AG04449 (cell line): ENCODE measurements around the gene RELN.

Experiments
- CTCF ChIA-PET: fragments of 350-600 bp; formaldehyde crosslinking; extraction: SDS; loops from one replicate; lab custom pipeline; 2021; ENCODE audit warnings: antibody characterized with exemption; lab: Yijun Ruan, JAX
- POLR2A ChIA-PET: fragments of 400-600, 350-600 bp; formaldehyde crosslinking; extraction: SDS; loops from one replicate; lab custom pipeline; 2020; ENCODE audit warnings: antibody characterized with exemption, inconsistent platforms; lab: Yijun Ruan, JAX
- DNase-seq: peaks from one replicate; pipeline ENCODE4 v3.0.0-alpha.2; 2010; ENCODE audit warnings: low read depth, low spot score
- H3K4me3 ChIP-seq: 2 replicates; pipeline ENCODE4 v1.5.1; 2011; ENCODE audit warnings: low read depth, mild to moderate bottlenecking, control low read depth, low read length
- TF ChIP-seq, protein P1 (sequence below): IDR thresholded peaks from one replicate; pipeline ENCODE4 v1.5.1; 2011; ENCODE audit warnings: mild to moderate bottlenecking, moderate library complexity, low read length, control low read depth, inconsistent platforms; ENCODE audit not compliant: insufficient read depth; ENCODE audit errors: missing control alignments

The RELN gene

DNA sequence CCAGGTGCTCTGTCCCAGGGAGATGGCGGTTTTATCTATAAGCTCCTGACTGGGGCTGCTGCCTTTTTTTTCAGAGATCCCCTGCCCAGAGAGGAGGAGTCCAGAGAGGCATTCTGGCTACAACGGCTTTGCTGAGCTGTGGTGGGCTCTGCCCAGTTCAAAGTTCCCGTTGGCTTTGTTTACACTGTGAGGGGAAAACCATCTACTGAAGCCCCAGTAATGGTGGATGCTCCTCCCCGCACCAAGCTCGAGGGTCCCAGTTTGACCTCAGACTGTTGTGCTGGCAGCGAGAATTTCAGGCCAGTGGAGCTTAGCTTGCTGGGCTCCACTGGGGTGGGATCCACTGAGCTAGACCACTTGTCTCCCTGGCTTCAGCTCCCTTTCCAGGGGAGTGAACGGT lies 527.1 kb downstream of the RELN start:
- ChIA-PET POLR2A (no interaction called here), CTCF (no interaction called here)
- TF ChIP-seq, protein P1, sequence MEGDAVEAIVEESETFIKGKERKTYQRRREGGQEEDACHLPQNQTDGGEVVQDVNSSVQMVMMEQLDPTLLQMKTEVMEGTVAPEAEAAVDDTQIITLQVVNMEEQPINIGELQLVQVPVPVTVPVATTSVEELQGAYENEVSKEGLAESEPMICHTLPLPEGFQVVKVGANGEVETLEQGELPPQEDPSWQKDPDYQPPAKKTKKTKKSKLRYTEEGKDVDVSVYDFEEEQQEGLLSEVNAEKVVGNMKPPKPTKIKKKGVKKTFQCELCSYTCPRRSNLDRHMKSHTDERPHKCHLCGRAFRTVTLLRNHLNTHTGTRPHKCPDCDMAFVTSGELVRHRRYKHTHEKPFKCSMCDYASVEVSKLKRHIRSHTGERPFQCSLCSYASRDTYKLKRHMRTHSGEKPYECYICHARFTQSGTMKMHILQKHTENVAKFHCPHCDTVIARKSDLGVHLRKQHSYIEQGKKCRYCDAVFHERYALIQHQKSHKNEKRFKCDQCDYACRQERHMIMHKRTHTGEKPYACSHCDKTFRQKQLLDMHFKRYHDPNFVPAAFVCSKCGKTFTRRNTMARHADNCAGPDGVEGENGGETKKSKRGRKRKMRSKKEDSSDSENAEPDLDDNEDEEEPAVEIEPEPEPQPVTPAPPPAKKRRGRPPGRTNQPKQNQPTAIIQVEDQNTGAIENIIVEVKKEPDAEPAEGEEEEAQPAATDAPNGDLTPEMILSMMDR: no peak
- no peak overlapping the region for H3K4me3 ChIP-seq
- DNase-seq: no peak

DNA sequence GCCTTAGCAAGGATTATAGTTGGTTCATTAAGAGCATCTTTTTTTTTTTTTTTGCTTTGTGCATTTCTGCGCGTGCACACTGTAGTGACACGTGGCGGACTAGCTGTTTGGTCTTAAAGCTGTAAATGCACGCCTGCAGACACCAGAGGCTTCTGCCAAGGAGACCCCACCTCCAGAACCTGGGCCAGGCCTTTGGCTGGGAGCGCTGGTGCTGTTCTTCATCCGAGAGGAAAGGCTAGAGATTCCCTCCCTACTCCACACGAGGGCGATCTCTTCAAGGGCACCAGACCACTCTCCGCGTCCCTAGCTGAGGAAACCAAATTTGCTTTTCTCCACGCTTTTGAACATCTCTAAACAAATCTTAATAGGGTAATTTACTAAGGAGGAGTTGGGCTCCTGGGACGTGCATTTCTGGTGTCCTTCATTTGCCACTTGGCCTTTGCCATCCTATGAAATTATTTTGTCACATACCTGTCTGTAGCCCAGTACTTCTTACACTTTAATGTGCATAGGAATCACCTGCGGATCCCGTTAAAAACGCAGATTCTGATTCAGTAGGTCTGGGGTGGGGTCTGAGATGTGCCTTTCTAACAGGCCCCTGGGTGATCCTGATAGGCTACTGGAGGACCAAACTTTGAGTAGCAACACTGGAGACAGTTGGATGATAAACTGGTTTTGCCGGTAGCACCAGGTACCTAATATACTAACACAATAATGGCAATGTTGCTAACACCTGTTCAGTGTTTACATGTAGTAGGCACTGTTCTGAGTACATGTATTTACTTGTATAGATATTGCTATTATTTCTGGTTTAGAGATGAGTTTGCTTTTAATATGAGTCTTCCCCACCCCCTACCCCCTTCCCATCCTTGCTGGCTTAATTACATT lies 542.1 kb downstream of the RELN start:
- ChIA-PET CTCF (interaction anchor here (0.7 to 1.2 kb wide), 7 partner anchors 9 to 1472 kb away, joined by 3 to 4 read pairs (median 4); no protein-coding TSS in a partner anchor), POLR2A (no interaction called here)
- TF ChIP-seq, protein P1: peak; percentile 82
- H3K4me3 ChIP-seq: no peak overlapping the region
- no peak for DNase-seq

DNA sequence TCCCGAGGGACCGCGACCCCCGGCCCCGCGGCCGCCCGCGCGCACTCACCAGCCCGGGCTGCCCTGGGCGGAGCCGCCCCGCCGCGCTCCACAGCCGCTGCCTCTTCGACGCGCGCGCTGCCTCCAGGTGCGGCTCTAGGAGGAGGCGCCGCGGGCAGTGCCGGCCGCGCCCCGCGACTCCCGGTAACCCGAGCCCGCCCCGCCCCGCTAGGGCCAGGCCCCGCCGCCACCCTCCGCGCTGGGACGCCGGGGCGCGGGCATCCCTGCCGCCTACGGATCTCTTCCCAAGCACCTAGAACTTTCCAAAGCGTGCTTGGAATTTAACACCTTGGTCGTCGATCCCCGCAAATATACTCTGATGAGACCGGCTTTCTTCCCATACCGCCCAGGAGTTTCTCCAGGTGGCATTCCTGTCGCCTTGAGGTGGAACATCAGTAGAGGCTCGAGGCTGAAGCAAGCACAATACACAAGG lies 543.4 kb downstream of the RELN start, which contains the start of gene SLC26A5:
Gene SLC26A5, minus strand, starts transcription at position 159 of the 472 bp plus-strand sequence. CDS start 24,693 bp downstream, outside the sequence.
- TF ChIP-seq, protein P1: no peak
- ChIA-PET CTCF (interaction anchor here (0.6 to 1.4 kb wide), 6 partner anchors 17 to 714 kb away, joined by 3 to 4 read pairs (median 3); no protein-coding TSS in a partner anchor), POLR2A (no interaction called here)
- H3K4me3 ChIP-seq: peak within 1 kb of the TSS; percentile 36
- no peak for DNase-seq

DNA sequence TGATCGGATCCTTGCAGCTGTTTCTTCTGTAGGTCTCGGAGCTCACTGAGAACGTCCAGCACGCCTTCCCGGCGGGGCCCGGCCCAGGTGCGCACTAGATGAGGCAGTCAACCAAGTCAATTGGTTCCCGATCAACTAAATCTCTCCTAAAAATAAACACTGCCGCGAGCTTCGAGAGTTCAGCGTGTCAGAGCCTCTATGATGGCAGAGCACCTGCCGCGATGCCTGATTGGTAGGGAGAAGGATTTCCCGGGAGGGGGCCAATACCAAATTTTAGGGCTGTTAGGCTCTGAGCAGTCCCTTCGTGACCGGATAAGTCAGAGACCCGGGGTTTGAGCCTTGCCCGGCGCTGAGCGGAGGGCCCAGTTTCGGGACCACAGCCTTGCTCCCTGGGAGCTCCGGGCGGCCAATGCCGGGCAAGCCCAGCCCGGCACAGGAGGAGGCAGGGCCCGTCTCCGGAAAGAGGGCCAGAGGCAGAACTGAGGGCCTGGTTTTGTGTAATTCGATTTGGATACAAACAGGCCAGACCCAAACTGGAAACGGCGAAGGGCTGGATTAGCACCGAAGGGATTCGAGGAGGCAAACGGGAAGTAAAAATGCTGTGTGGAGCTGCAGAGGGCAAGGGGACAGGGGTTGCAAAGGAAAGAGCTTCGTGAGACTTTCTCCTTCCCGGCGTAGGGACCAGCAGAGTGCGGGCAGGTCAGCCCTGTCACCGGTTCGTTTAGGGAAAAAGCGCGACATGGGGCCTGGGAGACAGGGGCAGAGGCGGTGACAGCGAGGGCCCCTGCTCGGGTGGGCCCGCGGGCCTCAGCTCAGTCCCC lies 544.0 kb downstream of the RELN start:
- POLR2A ChIA-PET: no interaction called here
- TF ChIP-seq, protein P1: no peak
- no peak for DNase-seq
- CTCF ChIA-PET: interaction anchor here (0.8 to 1.4 kb wide), 3 partner anchors 16 to 714 kb away, joined by 3 to 4 read pairs (median 3); no protein-coding TSS in a partner anchor
- H3K4me3 ChIP-seq: peak overlapping the region; percentile 36

DNA sequence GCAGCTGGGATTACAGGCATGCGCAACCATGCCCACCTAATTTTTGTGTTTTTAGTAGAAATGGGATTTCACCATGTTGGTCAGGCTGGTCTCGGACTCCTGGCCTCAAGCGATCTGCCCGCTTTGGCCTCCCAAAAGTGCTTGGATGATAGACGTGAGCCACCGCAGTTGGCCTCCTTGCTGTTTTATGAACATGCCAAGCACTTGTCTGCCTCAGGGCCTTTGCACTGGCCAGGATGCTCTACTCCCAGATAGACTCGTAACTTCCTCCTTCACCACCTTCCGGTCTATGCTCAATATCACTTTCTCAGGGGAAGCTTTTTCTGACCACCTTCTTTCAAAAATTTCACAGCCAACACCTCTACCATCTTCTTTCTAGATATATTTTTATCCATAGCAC lies 549.8 kb downstream of the RELN start:
- DNase-seq: no peak
- CTCF ChIA-PET: no interaction called here
- TF ChIP-seq, protein P1: no peak
- POLR2A ChIA-PET: no interaction called here
- no peak overlapping the region for H3K4me3 ChIP-seq

DNA sequence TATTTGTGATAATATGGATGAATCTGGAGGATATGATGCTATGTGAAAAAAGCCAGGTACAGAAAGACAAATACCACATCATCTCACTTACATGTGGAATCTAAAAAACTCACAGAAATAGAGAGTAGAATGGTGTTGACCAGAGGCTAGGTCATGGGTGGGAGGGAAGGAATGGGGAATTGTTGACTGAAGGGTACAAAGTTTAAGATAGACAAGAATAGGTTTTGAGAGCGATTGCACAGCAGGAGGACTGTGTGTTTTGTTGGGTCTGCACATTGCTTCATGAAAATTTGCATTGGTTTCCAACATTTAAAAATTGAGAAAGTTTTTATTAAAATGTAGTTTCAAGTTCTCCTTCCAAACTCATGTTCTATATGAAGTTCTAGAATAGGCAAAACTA lies 551.8 kb downstream of the RELN start:
- ChIA-PET POLR2A (no interaction called here), CTCF (interaction anchor here (0.9 kb wide), 1 partner anchor 9 kb away, joined by 3 read pairs; no protein-coding TSS in a partner anchor)
- H3K4me3 ChIP-seq: no peak overlapping the region
- no peak for DNase-seq
- TF ChIP-seq, protein P1: no peak
